NCI-H1092 treated with DMSO at 0.1 percent for 48 hours (cell line): ENCODE measurements around the gene EFCAB10.
A peak's percentile ranks its signal among the peaks of the same experiment; 100 is the strongest.

ENCODE experiments used
- DNase-seq: peaks from one replicate; lab custom pipeline; 2025; lab: John Stamatoyannopoulos, UW

The EFCAB10 gene, protein sequence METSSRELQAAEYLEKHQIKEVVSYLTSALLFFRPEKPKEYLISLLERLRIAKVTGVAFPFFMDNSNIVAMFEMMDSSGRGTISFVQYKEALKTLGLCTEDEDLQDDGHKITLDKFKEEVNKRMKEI

DNA sequence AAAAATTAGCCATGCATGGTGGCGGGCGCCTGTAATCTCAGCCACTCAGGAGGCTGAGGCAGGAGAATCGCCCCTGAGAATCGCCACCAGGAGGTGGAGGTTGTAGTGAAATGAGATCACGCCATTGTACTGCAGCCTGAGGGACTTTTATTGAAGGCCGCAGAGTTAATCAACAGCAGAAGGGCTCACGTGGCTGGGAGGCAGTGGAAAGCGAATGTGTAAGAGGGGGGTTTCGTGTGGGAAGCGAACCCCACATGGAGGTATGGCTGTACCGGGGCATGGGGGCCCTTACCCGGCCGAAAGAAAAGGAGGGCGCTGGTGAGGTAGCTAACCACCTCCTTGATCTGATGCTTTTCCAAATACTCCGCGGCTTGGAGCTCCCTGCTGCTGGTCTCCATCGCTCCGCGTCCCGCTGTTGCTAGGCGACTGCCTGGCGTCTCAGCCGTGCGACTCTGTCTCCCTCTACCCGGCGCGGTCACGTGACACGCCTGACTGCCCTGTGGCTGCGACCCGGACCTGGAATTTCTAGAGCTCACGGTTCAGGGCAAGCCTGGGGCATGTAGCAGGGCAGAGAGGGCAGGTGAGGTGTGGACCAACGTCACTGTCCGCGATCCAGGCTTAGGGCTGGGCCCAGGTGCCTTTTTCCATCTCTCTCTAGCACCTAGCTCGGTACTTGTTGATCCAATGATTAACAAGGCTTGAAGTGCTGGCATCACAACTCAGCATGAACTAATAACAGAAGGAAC, at the start of gene EFCAB10:
EFCAB10 (minus strand) TSS at position 428 of the 746 bp plus-strand sequence; CDS start at position 398, 30 bp downstream.
- peak; percentile 87 for DNase-seq

DNA sequence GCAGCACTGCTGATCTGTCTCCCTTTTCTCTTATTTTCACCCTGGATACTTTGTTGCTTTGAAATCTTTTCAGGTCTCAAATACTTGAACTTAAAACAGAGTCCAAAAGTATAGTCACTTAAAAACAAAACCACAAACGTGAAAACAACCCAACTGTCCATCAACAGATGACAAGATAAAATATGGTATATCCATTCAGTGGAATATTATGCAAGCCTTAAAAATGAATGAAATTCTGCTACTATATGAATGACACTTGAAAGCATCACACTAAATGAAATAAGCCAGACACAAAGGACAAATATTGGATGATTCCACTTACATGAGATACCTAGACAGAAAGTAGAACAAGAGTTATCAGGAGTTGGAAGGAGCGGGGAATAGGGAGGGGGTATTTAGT, 44.7 kb upstream of the EFCAB10 start:
- DNase-seq = no peak

DNA sequence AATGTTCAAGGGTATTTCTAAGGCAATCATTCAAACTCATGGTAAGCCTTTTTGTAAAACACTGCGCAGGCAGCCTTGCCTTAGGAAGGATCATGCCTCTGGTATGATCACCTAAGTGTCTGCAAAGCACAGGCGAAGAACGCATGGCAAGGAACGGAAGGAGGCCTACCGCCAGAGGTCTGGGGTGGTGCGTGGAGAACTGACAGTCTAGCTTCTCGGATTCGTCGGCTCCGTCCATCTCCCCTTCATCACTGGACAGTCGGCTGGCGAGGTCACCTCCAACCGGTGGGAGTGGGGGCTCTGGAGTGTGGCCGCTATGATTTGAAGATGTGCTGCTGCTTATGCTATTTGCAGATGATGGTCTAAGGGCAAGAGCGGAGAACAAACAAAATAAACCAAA, 42.6 kb upstream of the EFCAB10 start:
- no peak for DNase-seq

DNA sequence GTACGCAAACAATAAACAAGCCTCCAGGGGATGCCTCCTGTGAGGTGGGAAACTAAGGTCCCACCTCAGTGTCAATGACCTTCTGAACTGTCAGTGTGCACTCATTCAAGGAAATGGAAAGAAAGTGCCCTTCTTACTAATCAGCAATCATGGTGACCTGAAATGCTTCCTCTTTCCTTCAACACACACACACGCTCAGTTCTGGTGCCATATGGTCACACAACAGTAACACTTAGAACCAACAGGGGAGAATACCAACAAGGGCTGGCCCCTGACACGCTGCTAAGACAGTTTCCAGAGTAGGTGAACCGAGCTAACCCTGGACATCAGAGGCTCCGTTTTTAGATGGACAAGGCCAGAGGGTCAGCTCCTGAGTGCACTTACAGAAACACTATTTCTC, 42.1 kb upstream of the EFCAB10 start:
- DNase-seq = no peak

DNA sequence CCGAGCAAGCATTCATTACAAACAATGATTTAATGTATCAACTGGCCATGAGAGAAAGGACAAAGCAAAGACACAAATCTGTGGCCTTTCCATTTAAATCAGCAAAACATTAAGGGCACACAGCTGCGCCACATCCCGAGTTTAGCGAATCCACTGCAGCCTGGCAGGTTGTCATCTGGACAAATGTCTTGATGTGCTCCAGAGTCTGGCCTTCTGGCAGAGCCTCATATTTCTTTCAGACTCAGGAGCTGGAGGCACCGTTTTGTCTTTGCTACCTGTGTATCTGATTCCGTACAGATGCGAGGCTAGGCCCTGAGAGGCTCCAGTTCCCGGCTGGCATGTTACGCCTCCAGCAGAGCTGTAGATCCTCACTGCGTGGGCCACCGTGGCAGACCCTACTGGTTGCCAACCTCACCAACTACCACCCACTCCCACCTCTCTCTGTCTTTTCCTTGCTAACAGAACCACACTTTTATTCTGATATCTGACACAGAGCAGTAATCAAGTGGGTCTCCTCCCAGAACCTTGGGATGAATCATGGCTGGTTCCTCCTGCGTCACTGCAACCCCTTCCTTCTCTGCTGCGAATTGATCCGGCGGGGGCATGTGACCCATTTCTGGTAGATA, 40.9 kb upstream of the EFCAB10 start:
- DNase-seq = no peak

DNA sequence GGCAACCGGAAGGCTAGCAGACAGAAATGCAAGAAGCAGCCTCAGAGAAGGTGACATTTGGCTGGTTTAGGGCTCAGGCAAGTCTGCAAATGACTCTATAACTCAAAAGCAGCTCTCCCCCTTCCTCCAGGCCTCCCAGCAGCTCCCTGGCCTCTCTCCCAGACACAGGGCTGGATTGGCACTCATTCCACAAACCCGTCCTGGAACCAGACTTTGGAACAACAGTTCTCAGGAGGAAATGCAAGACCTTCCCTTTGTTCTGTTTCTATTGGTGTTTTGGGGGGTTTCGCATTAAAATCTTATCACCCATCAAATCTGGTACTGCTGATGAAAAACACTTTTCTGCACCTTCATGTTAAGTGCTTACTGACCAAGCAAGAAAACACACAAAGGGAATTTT, 40.3 kb upstream of the EFCAB10 start:
- no peak for DNase-seq

DNA sequence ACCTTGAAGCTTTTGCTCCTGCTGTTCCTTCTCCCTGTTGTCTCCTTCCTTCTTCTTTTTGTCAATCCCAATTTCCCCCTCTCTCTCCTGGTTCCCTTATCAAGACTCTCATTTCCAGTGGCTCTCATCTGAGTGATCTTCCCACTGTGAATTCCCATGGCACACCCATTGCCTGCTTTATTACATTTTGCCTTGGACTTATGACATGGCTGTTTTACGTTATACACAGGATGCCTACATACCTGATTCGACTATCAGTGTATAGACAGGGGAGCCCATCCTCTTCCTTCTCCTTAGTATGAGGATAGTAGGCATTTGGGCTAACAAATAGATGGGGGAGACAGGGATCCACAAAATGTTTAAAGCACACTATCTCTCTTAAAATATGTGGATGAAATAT, 39.9 kb upstream of the EFCAB10 start:
- DNase-seq = no peak

DNA sequence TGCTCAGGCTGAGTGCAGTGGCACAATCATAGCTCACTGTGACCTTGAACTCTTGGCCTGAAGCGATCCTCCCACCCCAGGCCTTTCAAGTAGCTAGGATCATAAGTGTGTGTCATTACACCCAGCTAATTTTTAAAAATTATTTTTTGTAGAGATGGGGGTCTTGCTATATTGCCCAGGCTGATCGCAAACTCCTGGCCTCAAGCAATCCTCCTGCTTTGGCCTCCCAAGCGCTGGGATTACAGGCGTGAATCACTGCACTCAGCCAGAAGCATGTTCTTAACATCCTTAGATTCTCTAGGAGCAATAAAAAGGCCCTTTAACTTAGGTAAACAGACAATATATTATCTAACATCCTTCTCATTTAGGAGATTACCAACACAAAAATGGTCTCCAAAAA, 38.3 kb upstream of the EFCAB10 start:
- DNase-seq = no peak

DNA sequence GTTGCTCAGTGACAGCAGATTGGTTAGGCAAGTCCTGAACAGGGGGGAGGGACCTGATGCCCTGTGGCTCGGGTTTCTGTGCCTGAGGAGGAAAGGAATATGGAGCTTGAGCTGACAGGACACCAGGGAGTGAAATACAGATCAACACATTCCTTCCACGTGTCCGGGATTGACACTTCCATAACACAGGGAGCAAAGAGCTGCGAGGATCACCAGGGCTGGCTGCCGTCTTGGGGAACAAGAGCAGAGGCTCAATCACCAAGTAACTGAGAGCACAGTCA, 36.7 kb upstream of the EFCAB10 start:
- DNase-seq = no peak

DNA sequence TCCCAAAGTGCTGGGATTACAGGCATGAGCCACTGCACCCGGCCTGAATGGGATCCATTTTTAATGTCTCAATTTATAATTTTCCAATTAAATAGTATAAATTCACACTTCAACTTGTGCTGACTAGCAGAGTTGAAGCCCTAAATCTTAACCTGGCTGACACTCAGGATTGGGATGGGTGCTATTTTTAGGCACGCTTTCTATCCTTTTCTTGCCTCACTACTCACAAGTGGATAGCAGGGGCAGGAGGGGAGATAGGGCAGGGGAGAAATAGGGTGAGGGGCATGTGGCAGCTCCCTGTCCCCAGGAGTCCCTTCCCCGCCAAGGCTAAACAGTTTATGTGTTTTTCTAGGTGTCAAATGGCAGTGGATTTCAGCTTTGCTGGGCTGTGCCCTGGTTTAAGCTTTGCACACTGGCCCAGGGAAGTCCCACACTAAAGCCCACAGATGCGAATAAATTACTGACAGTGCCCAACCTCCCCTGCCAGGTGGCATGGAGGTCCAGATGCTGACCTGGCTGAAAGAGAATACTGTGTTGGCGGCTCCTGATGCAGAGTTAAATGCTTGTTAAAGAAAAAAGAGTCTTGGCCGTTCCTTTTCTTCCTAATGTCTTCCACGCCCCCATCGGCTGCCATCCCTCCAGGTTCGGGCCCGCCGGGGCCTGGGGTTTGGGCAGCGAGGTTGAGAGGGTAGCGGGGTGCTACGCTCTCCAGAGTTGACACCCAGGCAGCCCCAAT, 36.2 kb upstream of the EFCAB10 start:
- no peak for DNase-seq

DNA sequence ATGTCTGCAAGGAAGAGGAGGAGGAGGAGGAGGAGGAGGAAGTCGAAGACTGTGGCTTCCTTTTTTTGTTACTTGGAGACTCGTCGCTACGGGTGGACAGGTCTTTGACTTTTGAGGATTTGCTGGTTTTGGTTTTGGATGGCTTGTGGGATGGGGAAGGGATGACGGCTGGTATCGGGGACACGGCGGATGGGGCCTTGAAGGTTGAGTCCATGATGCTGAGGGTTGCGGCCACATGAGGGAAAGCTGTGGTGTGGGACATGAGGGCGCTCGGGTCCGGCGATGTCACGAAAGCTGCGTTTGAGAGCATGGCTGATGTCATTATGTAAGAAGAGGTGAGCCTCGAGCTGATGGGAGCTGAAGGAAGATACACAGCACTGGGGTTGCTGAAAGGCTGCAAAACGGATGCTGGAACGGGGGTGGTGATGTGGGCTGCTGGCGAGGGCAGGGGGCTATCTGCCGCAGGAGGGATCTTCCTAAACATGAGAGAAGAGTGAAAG, 33.1 kb upstream of the EFCAB10 start:
- no peak for DNase-seq

DNA sequence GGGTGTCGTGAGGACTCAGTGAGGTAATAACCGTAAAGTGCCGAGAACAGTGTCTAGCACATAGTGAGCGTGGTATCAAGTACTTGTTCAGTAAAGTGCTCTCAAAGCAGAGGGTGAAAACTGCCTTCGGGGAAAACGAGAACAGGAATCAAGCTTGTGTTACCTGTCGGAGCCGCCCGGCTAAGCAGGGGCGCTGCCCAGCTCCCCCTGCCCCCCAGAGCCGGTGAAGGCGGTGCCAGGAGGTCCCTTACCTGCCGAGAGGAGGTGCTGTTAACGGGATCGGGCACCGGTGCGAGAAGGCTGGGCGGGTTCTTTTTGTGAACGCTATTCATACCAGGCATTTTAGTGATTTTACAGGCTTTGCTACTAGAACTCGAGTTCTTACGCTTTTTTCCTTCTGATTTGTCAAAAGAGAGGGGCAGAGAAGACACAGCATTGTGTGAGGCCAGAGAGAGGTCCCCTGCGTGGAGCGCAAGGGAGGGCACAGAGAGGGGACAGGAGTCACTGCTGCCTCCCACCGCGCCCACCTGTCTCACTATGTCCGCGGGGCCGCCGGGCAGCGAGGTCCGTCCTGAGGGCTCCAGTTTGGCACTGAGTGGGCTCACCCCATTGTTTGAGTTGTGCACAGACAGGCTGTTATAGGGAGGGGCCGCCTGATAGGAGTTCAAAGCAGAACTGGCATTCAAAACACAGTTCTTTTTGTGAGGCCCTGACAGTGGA, 32.5 kb upstream of the EFCAB10 start:
- DNase-seq = no peak

DNA sequence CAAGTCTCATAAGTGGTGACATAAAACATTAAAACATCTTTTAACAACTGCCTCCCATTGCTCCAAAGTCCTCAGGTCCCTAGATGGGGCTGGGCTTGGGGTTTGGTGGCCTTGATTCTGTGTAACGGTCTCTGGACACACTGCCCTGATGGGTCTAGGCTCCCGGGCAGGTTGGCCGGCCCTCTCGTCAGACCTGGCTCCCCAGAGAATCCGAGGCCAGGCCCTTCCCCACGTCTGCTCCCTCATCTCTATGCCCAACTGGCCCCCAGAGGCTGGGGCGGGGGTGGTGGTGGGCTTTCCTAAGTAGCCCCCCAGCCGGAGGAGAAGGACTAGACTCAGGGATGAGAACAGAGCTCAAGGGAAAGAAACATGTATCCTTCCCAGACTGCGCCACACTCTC, 31.5 kb upstream of the EFCAB10 start:
- DNase-seq = no peak

DNA sequence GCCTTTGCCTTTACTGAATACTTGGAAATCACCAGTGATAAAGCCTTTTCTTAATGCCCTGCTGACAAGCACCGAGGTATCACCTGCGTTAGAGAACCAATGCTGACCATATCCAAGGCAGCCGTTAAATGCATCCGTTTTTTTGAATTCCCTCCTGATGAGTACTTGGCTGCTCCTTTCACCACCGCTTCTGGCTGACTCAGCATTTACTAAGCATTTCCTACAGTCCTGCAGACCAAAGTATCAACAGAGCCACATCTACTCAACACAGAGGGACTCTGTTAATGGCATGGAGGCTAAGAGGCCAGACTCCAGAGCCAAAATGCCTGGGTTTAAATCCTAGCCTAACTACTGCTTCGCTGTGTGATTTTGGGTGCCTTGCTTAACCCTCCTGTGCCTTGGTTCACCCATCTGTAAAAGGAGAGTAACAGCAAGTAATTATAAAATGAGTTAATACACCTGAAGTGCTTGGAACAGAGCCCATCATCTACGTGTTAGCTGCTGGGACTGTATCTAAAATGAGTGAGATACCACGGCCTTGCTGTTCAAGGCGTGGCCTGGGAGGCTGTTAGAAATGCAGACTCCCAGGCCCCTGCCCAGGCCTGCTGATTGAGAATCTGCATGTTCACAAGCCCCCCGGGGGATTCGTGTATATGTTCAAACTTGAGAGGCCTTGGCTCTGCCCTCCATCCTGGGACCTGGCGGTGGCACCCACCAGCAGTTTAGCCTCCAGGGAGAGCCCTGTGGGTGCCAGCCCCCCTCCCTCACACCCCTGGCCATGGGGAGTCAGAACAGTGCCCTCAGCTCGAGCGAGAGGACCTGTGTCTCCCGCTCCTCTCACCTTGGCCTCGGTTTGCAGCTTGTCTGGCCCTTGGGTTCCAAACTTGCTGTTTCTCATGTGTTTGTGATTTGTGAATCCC, 30.8 kb upstream of the EFCAB10 start:
- DNase-seq = no peak

DNA sequence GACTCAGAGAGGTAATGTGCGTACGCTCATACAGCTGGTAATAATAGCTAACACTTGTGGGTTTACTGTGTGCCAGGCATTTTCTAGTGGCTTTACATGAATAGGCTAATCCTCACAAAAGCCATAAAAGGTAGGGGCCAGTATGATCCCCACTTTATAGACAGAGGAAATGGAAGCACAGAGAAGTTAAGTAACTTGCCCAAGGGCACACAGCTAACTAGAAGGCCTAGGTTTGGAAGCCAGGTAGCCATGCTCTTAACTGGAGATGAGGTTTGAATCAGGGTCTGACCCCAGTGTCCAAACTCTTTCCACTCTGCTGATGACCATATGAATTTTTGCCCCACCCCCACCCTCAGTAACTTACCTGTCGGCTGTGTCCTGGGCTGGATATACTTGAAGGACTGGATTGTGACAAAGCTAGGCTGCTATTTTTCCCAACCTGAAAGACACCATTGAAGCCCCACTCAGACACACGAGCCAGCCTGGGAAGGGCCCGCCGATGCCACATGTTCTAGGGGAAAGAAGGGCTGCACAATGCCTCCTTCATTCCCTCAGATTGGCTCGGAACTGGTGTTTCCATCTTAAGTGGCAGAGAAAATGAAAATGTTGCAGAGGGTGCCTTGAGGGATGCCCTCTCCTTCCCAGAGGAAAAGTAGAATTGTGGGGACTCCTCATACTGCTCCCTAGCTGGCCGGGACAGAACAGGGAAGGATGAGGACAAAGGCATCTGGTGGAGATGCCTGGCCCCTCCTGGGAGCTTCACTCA, 29.1 kb upstream of the EFCAB10 start:
- DNase-seq = no peak

DNA sequence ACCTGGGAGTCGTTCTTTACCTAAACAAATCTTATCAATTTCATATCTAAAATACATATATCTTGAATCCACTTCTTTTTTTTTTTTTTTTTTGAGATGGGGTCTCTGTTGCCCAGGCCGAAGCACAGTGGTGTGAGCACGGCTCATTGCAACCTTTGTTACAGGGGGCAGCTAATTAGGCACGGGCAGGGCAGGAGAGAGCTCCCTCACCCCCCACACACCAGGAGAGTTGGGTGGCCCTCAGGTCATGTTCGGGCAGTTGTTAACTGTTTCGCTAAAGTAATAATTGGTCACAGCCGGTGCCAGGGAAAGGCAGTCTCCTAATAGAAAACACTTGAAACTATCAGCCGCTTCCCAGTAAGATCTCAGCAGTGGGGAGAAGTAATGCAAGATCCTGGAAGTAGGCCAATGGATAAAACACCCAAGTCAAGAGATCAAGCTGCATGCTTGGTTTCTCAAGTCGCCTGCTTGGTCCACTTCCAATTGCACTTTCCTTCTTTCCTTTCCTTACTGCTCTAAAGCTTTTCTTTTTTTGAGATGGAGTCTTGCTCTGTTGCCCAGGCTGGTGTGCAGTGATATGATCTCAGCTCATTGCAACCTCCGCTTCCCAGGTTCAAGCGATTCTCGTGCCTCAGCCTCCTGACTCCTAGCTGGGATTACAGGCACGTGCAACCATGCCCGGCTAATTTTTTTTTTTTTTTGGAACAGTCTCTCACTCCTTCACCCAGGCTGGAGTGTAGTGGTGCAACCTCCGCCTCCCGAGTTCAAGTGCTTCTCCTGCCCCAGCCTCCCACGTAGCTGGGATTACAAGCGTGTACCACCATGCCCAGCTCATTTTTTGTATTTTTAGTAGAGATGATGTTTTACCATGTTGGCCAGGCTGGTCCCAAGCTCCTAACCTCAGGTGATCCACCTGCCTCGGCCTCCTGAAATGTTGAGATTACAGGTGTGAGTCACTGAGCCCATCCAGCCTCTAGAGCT, 21.3 kb upstream of the EFCAB10 start:
- no peak for DNase-seq

DNA sequence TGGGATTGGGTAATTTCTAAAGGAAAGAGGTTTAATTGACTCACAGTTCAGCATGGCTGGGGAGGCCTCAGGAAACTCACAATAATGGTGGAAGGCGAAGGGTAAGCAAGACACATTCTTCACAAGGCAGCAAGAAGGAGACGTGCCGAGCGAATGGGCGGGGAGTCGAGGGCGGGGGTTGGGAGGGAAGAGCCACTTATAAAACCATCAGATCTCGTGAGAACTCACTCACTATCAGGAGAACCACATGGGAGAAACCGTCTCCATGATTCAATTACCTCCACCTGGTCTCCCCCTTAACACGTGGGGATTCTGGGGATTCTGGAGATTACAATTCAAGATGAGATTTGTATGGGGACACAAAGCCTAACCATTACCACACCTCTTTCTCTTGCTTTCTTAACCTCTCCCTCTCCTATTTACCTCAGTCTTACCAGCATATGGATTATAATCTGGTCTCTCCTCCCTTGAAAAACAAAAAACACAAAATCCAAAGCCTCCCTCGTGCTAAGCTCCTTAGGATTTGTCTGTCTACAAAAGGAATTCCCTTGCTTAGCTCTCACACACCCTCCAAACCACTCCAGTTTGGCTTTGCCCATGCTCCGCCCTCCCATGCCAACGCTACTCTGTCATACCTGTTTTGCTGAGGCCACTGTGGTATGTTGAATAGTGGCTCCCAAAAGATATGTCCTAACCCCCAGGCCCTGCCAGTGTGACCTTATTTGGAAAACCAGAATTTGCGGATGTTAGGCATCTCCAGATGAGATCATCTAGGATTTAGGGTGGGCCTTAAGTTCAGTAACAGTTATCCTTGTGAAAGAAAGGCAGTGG, 19.6 kb upstream of the EFCAB10 start:
- no peak for DNase-seq

DNA sequence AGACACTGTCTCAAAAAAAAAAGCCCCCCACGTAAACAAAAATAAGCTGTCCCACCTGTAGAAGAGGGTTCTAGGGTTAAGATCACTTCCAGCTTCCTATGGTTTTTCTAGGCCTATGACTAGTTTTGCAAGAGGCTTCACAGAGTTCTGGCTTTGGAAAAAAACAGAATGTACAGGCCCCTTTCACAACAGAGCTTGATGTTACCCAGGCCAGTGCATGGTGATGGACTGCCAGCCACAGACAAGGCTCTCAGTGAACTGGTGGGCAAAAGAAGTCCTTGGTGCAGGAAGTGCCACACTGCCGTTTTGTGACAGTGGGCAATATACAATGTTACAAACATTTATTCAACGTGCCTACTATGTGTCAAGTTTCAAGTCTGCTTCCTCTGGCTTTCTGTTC, 18.3 kb upstream of the EFCAB10 start:
- DNase-seq = no peak
